ENCODE data around the gene ZBTB2.

DNA sequence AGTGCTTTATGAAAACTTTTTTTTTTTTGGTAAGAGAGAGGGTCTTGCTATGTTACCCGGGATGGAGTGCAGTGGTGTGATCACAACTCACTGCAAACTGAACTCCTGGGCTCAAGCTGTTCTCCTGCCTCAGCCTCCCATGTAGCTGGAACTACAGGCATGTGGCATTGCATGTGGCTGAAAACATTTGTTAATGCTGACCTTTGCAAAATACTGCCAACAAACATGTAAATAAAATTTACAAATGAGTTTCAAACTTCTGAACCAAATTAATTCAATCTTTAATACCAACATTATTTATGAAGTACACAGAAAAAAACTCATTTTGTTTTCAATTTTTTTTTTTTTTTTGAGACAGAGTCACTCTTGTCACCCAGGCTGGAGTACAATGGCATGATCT lies 26.1 kb upstream of the ZBTB2 start:
- TF ChIP-seq GATA2 (IDR thresholded peaks at IDR 0.05; ENCODE audit: low read depth, low read length) = no peak
- no peak for TF ChIP-seq GATA3 (IDR thresholded peaks at IDR 0.05; ENCODE audit: low read depth, low read length)
